A549 treated with RU486 at 1 μM for 4 hours (cell line): ENCODE measurements around the gene RAB11FIP2. TPM values are rescaled to one million over a fixed set of nuclear protein-coding genes. Genes with fewer than 3 reads are reported as not detected.

Source experiments
- total RNA-seq: library from RNA; stranded (reverse); fragments of 200-300 nt; extraction: Qiagen RNA extraction; gene quantifications from 5 replicates; pipeline ENCODE4 v1.2.3, GENCODE V29; 2022; ENCODE audit warnings: low read depth

Gene RAB11FIP2
- 3.1 to 15.5 TPM (median 9.2 TPM) in 5 replicates for total RNA-seq

GRCh38 chr10:118046395-118047156 is at the start of gene RAB11FIP2:
TSS of gene RAB11FIP2 (minus strand) at chr10:118046941. CDS start at chr10:118046163, 778 bp downstream.

